Tibial nerve (tissue), 4 donors: ENCODE data around the gene CADPS.

ENCODE experiments used
- EP300 ChIP-seq, 2 donors: sonication (generic); formaldehyde crosslinking; IDR thresholded peaks; one replicate each; pipeline ENCODE4 v1.6.1; 2017; ENCODE audit warnings: antibody characterized with exemption in 2 of 2, mild to moderate bottlenecking in 1 of 2
- POLR2A ChIP-seq, 2 donors: fragments of 450-650 bp; IDR thresholded peaks; one replicate each; pipeline ENCODE4 v1.6.1; 2017; ENCODE audit warnings: antibody characterized with exemption in 2 of 2, mild to moderate bottlenecking in 2 of 2, moderate library complexity in 2 of 2
- TF ChIP-seq, protein P1 (sequence below), 5 experiments: fragments of 200-600 bp in 3 of 5; fragments of 450-650 bp in 2 of 5; sonication (generic) in 3 of 5; IDR thresholded peaks; one replicate each; pipeline ENCODE4 v1.5.1; 2016 to 2019; ENCODE audit warnings: antibody characterized with exemption in 5 of 5, mild to moderate bottlenecking in 3 of 5, moderate library complexity in 2 of 5

DNA sequence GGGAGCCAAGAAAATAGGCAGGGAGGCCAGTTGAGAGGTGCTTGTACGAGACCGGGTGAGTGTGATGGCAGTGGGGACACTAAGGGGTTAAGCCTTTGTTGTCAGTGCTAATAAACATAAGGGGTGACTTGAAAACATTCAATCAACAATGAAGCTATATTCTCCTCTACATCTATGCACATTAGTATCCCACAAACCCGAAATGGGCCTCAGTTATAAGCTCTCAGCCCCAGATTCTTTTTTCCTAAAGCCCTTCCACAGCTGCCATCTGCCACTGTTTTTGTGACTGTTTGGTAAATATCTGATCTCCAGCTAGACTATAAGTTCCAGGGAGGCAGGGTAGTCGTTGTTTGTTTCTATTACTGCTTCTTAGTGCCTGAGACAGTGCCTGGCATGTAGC, 118.2 kb downstream of the CADPS start:
- no peak for TF ChIP-seq POLR2A (IDR thresholded peaks at IDR 0.05)
- TF ChIP-seq, protein P1, sequence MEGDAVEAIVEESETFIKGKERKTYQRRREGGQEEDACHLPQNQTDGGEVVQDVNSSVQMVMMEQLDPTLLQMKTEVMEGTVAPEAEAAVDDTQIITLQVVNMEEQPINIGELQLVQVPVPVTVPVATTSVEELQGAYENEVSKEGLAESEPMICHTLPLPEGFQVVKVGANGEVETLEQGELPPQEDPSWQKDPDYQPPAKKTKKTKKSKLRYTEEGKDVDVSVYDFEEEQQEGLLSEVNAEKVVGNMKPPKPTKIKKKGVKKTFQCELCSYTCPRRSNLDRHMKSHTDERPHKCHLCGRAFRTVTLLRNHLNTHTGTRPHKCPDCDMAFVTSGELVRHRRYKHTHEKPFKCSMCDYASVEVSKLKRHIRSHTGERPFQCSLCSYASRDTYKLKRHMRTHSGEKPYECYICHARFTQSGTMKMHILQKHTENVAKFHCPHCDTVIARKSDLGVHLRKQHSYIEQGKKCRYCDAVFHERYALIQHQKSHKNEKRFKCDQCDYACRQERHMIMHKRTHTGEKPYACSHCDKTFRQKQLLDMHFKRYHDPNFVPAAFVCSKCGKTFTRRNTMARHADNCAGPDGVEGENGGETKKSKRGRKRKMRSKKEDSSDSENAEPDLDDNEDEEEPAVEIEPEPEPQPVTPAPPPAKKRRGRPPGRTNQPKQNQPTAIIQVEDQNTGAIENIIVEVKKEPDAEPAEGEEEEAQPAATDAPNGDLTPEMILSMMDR (IDR thresholded peaks at IDR 0.05) = no peak
- no peak for TF ChIP-seq EP300 (IDR thresholded peaks at IDR 0.05)
